Heart right ventricle (tissue), 16 donors: ENCODE measurements around the gene RPL3. TPM values are rescaled to one million over a fixed set of nuclear protein-coding genes. Genes with fewer than 3 reads are reported as not detected.
A peak's percentile ranks its signal among the peaks of the same experiment; 100 is the strongest.

Source experiments
- ATAC-seq, 8 donors: fragments of 200-7000 bp; cut with Tn5 transposase; one replicate each; pipeline ENCODE4 v1.9.1; 2020; ENCODE audit warnings: mild to moderate bottlenecking in 8 of 8, moderate library complexity in 8 of 8, moderate number of reproducible peaks in 1 of 8
- DNase-seq, 2 donors: peaks; one replicate each; pipeline ENCODE4 v3.0.0-alpha.2; 2020
- H3K27ac ChIP-seq, 10 donors: fragments of 200-600 bp; sonication (generic) in 2 of 10; one replicate each; pipeline versions ENCODE4 v1.5.0 to v1.8.0; 2020 to 2022; ENCODE audit warnings: mild to moderate bottlenecking in 3 of 10
- H3K27me3 ChIP-seq, 7 donors: fragments of 200-600 bp; one replicate each; pipeline ENCODE4 v1.8.0; 2021 to 2022; ENCODE audit warnings: mild to moderate bottlenecking in 2 of 7
- H3K36me3 ChIP-seq, 9 donors: fragments of 200-600 bp; sonication (generic) in 1 of 9; one replicate each; pipeline versions ENCODE4 v1.5.0 to v1.8.0; 2020 to 2022; ENCODE audit warnings: mild to moderate bottlenecking in 2 of 9
- H3K4me1 ChIP-seq, 9 donors: fragments of 200-600 bp; sonication (generic) in 1 of 9; one replicate each; pipeline versions ENCODE4 v1.5.0 to v1.8.0; 2020 to 2022; ENCODE audit warnings: mild to moderate bottlenecking in 4 of 9
- H3K4me3 ChIP-seq, 10 donors: fragments of 200-600 bp; sonication (generic) in 2 of 10; one replicate each; pipeline versions ENCODE4 v1.5.0 to v1.8.0; 2020 to 2022; ENCODE audit warnings: mild to moderate bottlenecking in 7 of 10, moderate library complexity in 2 of 10
- H3K9me3 ChIP-seq, 11 donors: fragments of 200-600 bp in 10 of 11; sonication (generic) in 2 of 11; one replicate each; pipeline versions ENCODE4 v1.5.0 to v1.8.0; 2013 to 2022; ENCODE audit warnings: mild to moderate bottlenecking in 2 of 11, control low read depth in 1 of 11, moderate library complexity in 1 of 11
- WGBS, 2 donors: extraction: QIAGEN DNeasy Blood & Tissue Kit; methylation state at CpG; one replicate each; pipeline ENCODE4 v1.1.7; 2013; ENCODE audit warnings: inconsistent platforms in 1 of 2; 5-methylcytosine and 5-hydroxymethylcytosine counted together
- intact Hi-C, 10 donors: fragments of 100-400 bp; cut with DNase I; formaldehyde crosslinking; loops; one replicate each; pipeline versions ENCODE4 v1.11.1 to v1.14.2; 2022
- polyA plus RNA-seq, 2 donors: library from polyadenylated mRNA; stranded (reverse); fragments of 200-250 nt; gene quantifications; one replicate each; pipeline ENCODE4 v1.2.3, GENCODE V29; 2013
- total RNA-seq, 10 donors: library from RNA; stranded (reverse); fragmentation: NEBNext Ultra II Directional in 3 of 10; extraction: Animal tissue kit (Norgen Biotek cat#: 25700) in 3 of 10; gene quantifications; one replicate each; pipeline versions ENCODE4 v1.2.1 to v1.2.4, GENCODE V29; 2021 to 2023
- TF ChIP-seq, protein P1 (sequence below), 9 donors: fragments of 200-600 bp; sonication (generic) in 2 of 9; IDR thresholded peaks; one replicate each; pipeline versions ENCODE4 v1.5.0 to v1.8.0; 2021 to 2022; ENCODE audit warnings: antibody characterized with exemption in 9 of 9, mild to moderate bottlenecking in 5 of 9, moderate library complexity in 1 of 9
- donor health status: Arrhythmogenic right ventricular cardiomyopathy.
- donor health status: ischemic (EF 13 %, LVEDD 7.1; RV severe dilation, severe dysfunction).
- donor health status: healthy with polysubstance abuse.
- donor health status: DM: no; HTN: yes; CAD: no.
- donor health status: DM: no; HTN: no; CAD: no.
- donor health status: ischemic (EF 25% LVEDD 6.9; RV normal size, moderate dysfunction).
- donor health status: ischemic (EF 25% LVEDD 5.7; RV mildly dilated, moderate dysfunction).
- donor health status: healthy.
- donor health status: DM: yes; HTN: yes; CAD: no.
- donor health status: Ischemic cardiomyopathy.
- donor health status: ischemic (EF 35%, LVEDD 5.7; RV mildly dilated, moderate dysfunction).
- donor health status: nonischemic (EF 11% LVEDD 7.7; RV severe dilation, severe dysfunction).
- donor health status: DM: yes; HTN: yes; CAD: no.
- donor health status: PGD.
- donor health status: ischemic (EF 29% LVEDD 5.4; RV normal size, mild dysfunction).
- donor health status: nonischemic (EF 23%, LVEDD 6.1; RV moderate dilation, normal function).

RPL3 gene
- total and polyA plus RNA-seq, 12 donors = 215 to 1,621 (median 332) TPM

- Histone ChIP-seq H3K4me3 (no peak overlapping the region), H3K4me1 (peaks cover 13 to 66% (median 61%) of the 10 kb centered on the region in 9 donors), H3K27me3 (no peaks in the 10 kb centered on the region), H3K27ac (peak overlapping the region; percentile 61 to 89 (median 80)), H3K36me3 (no peaks in the 10 kb centered on the region), H3K9me3 (peaks cover 0 to 9% (median 6%) of the 10 kb centered on the region in 11 donors)
- intact Hi-C loops = no loop called here
- TF ChIP-seq, protein P1, sequence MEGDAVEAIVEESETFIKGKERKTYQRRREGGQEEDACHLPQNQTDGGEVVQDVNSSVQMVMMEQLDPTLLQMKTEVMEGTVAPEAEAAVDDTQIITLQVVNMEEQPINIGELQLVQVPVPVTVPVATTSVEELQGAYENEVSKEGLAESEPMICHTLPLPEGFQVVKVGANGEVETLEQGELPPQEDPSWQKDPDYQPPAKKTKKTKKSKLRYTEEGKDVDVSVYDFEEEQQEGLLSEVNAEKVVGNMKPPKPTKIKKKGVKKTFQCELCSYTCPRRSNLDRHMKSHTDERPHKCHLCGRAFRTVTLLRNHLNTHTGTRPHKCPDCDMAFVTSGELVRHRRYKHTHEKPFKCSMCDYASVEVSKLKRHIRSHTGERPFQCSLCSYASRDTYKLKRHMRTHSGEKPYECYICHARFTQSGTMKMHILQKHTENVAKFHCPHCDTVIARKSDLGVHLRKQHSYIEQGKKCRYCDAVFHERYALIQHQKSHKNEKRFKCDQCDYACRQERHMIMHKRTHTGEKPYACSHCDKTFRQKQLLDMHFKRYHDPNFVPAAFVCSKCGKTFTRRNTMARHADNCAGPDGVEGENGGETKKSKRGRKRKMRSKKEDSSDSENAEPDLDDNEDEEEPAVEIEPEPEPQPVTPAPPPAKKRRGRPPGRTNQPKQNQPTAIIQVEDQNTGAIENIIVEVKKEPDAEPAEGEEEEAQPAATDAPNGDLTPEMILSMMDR (IDR thresholded peaks at IDR 0.05) = peak in 6 of 9 donors; percentile 11 to 46 (median 28)
- ATAC-seq = peak; percentile 38 to 71 (median 66)
- 65 to 72% methylated on average over 9 of the region's 9 CpGs for WGBS, 2 donors
- DNase-seq = no peak
These were observed 36.6 kb downstream of the RPL3 start for GRCh38 chr22:39282645-39283321.

- Histone ChIP-seq H3K4me3 (no peak overlapping the region), H3K36me3 (no peaks in the 10 kb centered on the region), H3K27me3 (no peaks in the 10 kb centered on the region), H3K9me3 (peaks cover 0 to 17% (median 6%) of the 10 kb centered on the region in 11 donors), H3K27ac (peak overlapping the region in 6 of 10 donors; percentile 20 to 89 (median 82)), H3K4me1 (peaks cover 13 to 81% (median 67%) of the 10 kb centered on the region in 9 donors)
- TF ChIP-seq, protein P1 (IDR thresholded peaks at IDR 0.05) = no peak
- 78 to 89% methylated on average over 6 of the region's 6 CpGs for WGBS, 2 donors
- intact Hi-C loops = no loop called here
- ATAC-seq (no peak), DNase-seq (no peak)
These were observed 38.3 kb downstream of the RPL3 start for GRCh38 chr22:39281126-39281525.

- Histone ChIP-seq H3K4me3 (no peak overlapping the region), H3K36me3 (no peaks in the 10 kb centered on the region), H3K4me1 (peaks cover 13 to 82% (median 65%) of the 10 kb centered on the region in 9 donors), H3K27ac (peak overlapping the region; percentile 17 to 89 (median 72)), H3K27me3 (no peaks in the 10 kb centered on the region), H3K9me3 (peaks cover 0 to 16% (median 6%) of the 10 kb centered on the region in 11 donors)
- DNase-seq (no peak), ATAC-seq (no peak)
- intact Hi-C loops = no loop called here
- TF ChIP-seq, protein P1 (IDR thresholded peaks at IDR 0.05) = no peak
- WGBS, 2 donors = 81 to 84% methylated on average over 7 of the region's 7 CpGs
These were observed 39.2 kb downstream of the RPL3 start for GRCh38 chr22:39280250-39280649.

DNA sequence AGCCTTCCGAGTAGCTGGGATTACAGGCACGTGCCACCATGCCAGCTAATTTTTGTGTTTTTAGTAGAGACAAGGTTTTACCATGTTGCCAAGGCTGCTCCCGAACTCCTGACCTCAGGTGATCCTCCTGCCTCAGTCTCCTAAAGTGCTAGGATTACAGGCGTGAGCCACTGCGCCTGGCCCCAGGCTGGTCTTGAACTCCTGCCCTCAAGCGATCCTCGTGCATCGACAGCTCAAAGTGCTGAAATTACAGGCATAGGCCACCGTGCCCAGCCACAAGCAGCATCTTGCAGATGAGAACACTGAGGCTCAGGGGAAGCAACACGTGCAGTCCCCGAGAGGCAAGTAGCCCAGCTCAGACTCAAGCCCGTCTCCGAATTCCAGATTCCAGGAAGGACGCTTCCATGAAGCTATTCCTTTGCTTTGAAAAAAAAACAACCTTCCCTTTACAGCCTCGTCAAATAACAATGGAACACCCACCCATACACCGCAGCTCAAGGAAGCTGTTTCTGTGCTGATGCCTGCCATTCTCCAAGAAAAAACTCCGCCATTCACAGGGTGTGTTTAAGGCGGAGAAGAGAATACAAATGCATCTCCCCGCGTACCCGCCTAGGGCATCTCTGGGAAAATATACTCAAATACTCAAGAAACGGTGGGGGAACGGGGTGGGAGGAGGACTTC lies 40.1 kb downstream of the RPL3 start:
- TF ChIP-seq, protein P1 (IDR thresholded peaks at IDR 0.05) = no peak
- intact Hi-C loops = loop anchor here in 1 of 10 donors (2.0 kb wide), 1 partner anchor 21 kb away; no protein-coding TSS in a partner anchor
- Histone ChIP-seq H3K36me3 (no peaks in the 10 kb centered on the region), H3K9me3 (peaks cover 0 to 9% (median 0%) of the 10 kb centered on the region in 11 donors), H3K27me3 (no peaks in the 10 kb centered on the region), H3K27ac (peak overlapping the region; percentile 17 to 89 (median 72)), H3K4me3 (no peak overlapping the region), H3K4me1 (peaks cover 13 to 81% (median 65%) of the 10 kb centered on the region in 9 donors)
- DNase-seq (no peak), ATAC-seq (peak in 4 of 8 donors; percentile 7 to 41 (median 18))
- WGBS, 2 donors = 63 to 69% methylated on average over 23 of the region's 23 CpGs
